ENCODE data around the gene IMP4.

IMP4 gene

DNA sequence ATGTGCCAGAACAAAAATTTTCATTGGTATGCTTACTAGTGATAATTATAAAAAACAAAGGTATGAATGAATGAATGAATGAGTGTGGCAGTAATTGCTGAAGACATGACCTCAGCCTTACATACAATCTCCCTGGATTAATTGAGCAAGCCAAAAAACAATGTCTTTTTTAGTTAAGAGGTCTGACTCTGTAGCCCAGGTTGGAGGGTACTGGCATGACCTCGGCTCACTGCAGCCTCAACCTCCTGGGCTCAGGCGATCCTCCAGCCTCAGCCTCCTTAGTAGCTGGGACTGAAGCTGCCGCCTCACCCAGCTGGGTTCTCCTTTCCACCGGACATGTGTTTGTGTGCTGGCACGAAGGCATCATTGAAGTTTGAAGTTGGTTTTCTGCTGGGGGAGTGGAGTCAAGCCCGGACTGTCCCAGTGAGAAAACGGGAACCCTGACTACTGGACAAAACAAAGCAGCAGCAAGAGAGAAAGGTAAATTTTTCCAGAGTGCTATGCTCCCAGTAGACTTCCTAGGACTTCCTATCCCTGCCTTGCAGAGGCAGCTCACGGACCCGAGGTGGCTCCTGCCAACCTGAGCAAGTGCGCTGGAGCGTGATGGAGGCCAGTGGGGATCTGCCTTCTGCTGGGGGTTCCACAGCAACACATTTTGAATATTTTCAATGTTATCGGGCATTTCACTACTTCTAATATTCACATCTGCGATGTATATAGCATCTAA is 6.4 kb upstream of the IMP4 start:
- DNase-seq, result no peak

DNA sequence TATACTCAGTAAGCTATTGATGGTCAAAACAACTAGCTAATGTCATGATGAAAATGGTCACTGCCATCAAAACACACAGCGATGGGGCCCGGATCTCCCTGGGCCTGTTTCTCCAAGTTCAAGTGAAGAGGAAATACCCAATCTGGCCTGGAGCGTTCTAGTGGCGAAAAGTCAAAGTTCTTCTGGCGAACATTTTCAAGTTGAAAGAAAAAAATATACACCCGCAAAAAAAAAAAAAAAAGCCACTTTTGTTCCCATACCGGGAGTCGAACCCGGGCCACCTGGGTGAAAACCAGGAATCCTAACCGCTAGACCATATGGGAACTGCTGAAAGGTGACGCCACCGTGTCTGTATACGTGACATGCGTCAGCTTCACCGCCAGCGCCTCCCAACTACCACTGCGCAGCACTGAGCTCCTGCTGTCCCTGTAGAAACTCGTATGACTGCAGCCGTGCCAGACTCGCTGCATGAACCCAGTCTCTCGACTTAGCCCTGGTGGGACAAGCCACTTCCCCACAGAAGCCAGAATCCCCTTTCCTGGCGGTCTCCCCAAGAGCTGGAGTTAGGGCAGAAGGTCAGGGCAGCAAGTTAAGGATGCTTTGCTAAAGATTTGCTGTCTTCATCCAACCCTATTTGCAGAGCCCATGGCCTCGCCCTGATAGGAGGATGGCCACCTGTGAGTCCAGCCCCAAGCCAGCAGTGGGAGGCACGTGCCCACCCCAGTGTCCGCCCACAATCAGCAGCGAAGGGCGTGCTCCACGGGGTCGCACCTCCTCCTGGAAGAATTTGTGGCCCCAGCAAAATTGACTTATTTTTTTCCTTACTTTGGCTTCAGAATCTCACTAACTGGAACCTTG is 5.6 kb upstream of the IMP4 start:
- DNase-seq, result peak in 44 of 56 donors; percentile 11 to 88 (median 62)

DNA sequence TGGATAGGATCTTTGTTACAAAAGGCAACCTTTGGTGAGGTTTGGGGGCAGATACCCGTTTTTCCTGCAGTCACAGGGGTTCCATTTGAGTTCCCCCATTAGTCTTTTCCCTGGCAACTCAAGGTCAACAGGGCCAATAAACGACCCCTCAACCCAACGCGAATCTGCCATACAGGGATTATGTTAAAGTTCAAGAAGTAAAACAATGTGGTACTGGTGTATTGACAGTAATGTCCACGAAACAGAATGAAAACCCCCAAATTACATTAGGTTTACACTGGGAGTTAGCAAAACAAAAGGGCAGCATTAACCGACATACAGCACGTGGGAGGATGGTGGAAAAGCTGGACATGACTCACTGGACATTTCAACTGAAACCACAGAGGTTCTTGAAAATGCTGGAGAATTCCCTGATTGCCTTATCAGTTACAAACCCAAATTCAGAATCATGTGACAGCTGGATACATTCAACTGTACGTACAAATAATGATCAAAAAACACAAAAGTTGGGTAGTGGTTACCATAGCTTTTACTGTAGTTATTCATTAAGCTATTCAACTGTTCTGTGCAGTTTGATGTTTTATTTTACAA is 4.9 kb upstream of the IMP4 start:
- no peak for DNase-seq

DNA sequence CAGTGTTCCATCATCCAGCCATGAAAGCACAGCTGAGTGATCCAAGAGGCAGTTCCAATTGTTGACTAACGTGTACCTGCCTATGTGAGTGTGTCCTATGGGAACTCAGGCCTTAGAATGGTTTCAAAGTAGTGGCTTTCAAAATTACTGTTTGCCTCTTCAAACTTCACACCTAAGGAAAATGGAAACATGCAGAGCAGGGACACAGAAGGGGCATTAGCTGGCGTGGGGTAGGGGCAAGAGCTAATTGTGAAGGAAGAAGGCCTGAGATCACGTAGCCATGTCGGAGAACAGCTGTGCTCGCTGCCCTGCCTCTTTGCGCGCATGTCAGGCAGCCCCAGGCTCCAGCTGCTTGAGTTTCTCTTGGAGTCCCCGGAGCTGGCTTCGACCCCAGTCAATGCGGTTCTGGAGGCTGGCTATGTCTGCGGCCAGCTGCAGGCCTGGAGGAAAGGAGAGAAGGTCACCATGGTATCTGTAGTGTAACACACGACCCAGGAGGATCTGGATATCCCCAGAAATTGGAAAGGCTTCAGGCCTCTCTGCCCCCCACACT is 3.8 kb upstream of the IMP4 start:
- no peak for DNase-seq

DNA sequence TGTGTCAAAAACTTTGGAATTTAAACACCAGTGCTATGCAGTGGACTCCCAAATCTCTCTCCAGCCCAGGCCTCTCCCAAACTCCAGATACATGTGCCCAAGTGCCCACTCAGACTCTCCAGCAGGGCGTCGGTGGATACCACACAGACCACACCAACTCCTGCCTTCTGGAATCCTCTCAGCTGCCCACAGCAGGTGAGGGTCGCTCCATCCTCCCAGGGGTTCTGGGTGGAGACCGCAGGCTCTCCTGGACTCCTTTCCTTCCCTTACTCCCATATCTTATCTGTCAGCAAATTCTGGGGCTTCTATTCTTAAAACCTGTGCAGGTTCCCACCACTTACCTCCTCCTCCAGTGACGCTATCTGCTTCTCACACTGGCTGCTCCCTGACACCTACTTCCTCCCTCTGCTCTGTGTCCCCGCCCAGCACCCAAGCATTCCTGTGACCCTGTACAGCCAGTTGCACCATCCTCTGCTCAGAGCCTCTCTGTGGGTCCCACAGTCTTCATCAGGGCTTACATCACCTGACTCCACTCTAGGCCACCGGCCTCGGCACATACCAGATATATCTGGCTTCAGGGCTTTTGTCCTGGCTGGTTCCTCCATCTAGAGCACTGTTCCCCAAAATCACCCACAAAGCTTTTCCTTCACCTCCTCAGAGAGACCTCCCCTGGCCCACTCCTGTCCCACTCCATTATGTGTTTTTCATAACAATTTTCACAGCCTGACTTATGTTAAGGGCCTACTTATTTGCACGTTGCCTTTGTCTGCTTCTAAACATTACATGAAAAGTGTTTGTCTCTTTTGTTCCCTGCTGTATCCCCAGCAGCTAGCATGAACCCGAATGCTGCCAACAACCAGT is 2.6 kb upstream of the IMP4 start:
- DNase-seq, result no peak

DNA sequence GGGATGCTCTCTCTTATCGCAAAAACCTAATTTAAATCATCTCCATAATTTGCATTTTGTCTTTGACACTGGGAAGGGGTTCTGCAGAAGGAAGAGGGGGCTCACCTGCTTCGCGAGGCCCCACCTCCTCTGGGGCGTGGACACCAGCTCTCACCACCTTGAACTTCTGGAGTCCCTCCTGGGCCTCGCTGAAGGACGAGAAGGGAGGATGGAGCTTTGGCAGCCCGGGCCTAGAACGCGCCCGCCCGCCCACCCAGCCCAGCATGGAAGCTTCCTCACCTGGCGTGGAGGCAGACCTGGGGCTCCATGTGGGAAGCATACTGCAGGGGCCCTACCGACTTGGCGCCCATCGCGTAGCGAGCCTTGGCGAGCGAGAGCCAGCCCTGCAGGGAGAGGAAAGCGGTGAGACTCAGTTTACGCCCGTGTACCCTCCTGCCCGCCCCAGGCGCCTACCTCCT is 1.1 kb upstream of the IMP4 start:
- DNase-seq, result no peak

DNA sequence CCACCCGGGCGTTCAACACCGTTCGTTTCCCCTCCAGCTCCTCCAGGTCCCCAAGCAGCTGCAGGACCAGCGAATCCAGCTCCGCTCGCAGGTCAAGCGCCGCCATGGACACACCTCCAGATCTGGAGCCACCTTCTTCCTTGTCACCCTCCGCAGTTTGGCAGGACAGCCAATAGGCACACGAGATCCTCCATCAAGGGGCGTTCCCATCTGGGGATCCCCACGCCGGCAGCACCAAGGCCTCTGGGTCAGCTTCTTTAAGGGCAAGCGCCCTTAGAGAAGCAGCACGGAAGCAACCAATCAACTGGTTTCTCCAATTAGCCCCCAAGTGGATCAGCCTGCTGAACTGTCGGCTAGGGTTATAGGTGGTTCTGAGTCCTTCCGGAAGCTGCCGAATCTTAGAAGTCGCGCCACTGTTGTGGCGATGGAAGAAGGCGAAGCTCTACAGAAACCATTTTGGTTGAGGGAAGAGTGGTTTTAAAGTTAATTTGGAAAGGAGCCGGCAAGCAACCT is 621 bp upstream of the IMP4 start:
- peak; percentile 69 to 96 (median 88) for DNase-seq

DNA sequence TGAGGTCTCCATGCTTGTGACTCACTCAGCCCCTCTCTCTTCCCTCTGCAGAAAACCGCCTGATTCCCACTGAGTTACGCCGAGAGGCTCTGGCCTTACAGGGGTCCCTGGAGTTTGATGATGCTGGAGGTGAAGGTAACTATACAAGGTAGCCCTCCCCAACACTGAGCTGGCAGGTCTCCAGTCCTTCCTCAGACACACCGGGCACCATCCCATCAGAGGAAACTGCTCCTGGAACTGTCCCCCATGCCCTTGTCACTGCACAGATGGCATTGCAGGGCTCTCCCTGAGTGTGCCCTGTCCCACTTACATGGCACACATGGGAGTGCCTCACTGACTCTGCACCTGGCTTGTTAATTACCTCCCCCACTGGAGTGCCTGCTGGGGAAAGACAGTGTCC is 1.9 kb downstream of the IMP4 start:
- DNase-seq, result no peak

DNA sequence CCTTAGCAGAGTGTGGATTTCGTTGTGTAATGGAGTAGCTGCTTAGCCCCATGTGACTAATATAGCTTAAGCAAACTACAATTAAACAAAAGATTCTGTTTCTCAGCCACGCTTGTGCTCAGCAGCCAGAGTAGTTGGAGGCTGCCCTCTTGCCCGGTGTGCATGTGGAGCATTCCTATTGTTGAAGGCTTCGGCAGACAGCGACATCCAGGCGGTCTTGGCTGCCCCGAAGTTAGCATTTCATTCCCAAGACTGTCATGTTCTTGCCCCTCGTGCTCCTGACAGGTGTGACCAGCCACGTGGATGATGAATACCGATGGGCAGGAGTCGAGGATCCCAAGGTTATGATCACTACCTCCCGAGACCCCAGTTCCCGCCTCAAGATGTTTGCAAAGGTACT is 2.4 kb downstream of the IMP4 start:
- no peak for DNase-seq

DNA sequence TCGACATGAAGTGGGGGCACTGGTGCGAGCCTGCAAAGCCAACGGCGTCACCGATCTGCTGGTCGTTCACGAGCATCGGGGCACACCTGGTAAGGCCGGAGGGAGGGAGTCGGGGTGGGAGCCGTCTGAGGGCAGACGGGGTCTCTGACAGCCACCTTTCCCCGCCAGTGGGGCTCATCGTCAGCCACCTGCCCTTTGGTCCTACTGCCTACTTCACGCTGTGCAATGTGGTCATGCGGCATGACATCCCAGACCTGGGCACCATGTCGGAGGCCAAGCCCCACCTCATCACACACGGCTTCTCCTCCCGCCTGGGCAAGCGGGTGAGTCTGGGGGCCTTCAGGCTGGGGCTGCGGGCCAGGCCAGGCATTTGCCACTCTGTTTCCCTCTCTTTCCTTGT is 2.9 kb downstream of the IMP4 start:
- DNase-seq, result no peak

DNA sequence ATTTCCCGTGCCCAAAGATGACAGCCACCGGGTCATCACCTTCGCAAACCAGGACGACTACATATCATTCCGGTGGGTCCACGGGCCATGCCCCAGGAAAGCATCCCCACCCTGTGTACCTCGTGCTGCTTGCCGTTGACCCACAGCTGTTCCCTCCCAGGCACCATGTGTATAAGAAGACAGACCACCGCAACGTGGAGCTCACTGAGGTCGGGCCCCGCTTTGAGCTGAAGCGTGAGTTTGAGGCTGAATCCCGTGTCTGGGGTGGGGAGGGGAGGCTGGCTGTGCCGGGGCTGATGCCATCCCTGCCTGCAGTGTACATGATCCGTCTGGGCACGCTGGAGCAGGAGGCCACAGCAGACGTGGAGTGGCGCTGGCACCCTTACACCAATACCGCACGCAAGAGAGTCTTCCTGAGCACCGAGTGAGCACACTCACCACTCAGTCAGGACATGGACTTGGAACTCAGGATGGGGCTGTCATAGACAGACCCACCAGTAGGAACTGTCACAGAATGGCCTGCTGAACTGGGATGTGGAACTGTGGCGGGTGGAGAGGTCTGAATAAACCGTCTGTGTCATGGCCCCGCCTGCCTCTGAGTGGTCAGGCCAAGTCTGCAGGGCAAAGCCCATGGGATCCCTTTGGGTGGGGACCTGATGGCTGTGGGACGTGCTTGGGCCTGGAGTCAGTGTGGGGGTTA is 3.5 kb downstream of the IMP4 start:
- no peak for DNase-seq

DNA sequence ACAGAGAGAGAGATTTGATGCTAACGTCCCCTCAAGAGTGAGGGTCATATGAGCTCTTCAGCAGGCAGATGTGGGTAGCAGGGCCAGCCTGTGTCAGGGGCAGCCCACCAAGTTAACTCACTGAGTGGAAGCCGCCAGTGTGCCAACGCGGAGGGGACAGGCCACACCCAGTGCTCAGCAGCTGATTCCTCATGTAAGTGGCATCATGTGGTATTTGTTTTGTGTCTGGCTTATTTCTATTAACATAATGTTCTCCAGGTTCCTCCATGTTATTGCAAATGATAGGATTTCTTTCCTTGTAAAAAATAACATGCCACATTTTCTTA is 4.0 kb downstream of the IMP4 start:
- DNase-seq, result no peak

DNA sequence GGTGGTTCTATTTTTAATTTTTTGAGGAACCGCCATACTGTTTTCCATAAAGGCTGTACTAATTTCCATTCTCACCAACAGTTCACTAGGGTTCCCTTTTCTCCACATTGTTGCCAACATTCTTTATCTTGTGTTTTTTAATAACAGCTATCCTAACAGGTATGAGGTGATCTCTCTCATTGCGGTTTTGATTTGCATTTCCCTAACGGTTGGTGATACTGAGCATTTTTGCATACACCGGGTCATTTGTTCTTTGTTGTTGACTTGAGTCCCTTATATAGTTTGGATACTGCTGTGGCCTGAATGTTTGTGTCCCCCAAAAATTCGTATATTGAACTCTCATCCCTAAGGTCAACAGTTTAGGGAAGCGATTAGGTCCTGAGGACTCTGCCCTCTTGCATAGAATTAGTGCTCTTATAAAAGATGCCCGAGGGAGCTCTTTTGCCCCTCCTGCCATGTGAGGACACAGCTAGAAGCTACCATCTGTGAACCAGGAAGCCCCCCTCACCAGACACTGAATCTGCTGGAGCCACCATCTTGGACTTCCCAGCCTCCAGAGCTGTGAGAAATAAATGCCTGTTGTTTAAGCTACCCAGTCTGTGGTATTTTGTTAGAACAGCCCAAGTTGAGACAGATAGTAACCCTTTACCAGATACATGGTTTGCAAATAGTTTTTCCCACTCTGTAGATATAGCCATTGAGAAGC is 4.7 kb downstream of the IMP4 start:
- no peak for DNase-seq

DNA sequence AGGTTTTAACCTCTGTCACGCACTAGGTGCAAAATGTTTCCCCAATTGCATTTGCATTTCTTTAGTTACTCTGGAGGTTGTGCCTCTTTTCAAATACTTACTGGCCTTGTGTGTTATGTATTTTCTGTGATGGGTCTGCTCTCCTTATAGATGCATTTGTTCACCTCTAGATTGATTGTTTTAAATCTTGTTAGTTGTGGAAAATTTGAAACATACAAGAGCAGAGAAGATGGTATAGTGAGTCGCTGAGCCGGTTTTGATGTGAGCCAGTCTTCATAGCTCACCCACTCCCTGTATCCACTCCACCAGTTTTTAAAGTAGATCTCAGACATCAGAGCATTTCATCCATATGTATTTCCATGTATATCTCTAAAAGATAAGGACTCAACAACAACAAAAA is 6.5 kb downstream of the IMP4 start:
- DNase-seq, result no peak

DNA sequence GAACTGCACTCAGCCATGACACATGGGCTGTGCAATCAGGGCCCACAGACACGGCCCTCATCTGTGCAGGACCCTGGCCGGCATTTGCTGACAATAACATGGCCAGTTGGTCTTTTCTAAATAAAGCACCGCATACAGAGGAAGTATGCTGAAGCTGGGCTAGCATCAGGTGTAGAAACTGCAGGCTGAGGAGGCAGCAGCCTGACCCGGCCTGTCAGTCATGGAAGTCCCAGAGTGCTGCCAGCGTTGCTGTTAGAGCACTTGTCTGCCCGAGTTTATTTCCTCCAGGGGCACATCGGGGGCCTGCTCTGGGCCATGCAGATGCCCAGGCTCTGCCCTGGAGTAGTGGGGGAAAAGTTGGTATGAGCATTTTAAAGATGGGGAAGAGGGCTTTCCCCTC is 9.0 kb downstream of the IMP4 start:
- DNase-seq, result no peak

DNA sequence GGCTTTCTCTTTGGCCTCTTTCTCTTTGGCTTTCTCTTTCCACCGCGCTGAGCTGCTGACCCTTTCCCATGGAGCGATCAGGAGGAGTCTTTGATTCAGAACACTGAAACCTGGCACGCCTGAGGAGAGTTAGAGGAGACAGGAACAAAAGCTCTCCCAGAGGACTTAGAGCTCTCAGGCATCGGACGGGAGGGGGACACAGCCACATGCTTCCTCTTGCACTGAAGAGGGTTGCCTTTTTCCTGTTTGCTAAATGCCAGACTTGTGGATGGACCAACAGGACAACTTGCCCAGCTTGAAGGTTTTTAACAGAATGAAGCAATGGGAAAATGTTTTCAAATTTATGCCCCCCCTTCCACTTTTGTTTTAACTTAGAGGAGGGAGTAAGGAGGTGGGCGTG is 9.5 kb downstream of the IMP4 start:
- peak in 5 of 56 donors; percentile 9 to 23 (median 17) for DNase-seq

DNA sequence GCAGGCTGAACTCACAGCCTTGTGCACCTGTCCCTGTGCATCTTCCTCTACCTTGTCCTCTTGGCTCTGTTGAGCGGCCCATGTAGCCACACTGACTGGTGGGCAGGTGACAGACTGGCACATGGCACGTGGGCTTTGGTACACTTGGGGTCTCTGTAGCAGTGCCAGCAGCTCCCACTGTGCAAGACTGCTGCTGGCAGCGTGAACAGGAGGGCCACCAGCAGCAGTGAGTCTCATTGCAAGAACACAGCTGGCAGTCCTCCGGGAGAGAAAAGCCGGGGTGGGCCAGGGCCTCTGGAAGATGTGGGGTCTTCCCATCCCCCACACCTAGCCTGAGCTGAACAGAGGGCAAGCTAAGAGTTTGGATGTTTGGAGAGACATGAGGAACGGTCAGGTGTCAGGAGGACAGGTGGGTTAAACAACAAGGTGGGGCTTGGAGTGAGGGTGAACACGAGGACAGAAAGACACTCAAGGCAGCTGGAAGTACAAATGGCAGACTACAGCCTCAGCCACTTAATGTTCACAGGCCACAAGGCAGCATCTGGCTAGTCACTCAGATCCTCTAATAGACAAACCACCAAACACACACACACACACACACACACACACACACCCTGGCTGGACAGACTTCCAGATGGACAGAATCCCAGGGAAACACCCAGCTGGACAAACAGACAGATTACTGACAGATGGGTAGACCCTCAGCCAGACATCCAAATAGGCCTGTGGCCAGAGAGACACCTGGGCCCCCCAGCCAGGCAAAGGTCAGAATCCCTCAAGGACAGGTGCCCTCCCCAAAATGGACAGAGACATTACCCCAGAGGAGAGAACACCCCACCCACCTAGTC is 10.8 kb downstream of the IMP4 start:
- DNase-seq, result no peak

DNA sequence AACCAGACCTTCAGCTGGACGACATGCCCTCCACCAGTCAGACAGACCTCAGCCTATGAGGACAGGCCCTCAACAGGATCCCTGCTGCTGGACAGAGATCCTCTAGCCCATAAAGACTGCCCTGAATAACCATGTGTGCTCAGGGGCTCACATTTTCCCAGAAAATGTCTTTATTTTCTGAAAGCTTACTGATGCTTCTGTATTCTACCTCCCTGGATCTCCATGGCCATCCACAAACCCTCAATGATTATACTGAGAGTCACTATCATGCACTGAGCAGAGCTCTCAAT is 11.4 kb downstream of the IMP4 start:
- DNase-seq, result no peak

DNA sequence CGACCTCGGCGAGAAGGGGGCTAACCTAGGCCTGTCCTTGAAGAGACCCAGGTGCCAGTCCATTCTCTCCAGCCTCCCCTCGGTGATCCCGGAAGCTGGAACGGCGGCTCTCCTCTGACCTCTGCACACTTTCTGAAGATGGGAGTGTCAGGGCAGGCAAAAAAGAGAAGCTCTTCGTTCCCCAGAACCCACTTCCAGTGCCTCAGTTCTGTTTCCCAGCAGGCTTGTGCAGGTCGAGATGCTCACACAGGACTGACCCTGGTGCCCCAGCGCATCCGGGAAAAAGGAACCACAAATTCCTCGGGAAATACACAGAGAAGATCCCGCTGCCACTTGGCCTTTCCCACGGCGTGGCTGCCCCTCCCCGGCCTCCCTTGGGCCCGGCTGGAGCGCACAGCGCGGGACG is 12.5 kb downstream of the IMP4 start:
- DNase-seq, result no peak

All from nucleus accumbens (tissue), 56 donors.